Embryonic facial prominence (tissue), 1 donor: ENCODE results near the gene OLFM1.

Experiments
- DNase-seq: peaks from one replicate; pipeline ENCODE4 v3.0.0-alpha.2; 2016; ENCODE audit errors: extremely low spot score

Gene OLFM1

GRCh38 chr9:135088979-135089847 lies 1.7 kb downstream of the OLFM1 start:
- no peak for DNase-seq

GRCh38 chr9:135090081-135090480 lies 2.6 kb downstream of the OLFM1 start:
- no peak for DNase-seq

DNA sequence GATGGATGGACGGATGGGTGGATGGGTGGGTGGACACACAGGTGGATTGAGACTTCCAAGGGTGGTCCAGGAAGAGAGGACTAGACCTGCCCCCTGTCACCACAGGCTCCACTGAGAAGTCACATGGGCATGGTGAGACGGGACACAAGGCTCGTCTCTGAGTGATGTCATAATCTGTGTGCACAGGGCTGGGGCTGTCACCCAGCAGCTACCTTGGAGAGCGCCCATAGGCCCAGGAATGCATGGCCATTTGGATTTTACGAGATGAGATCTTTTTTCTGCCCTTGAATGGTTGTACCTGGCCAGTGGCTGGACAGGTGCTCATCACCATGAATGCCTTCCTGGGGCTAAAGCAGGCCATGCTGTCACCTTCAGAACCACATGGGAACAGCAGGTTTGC lies 3.1 kb downstream of the OLFM1 start:
- no peak for DNase-seq

DNA sequence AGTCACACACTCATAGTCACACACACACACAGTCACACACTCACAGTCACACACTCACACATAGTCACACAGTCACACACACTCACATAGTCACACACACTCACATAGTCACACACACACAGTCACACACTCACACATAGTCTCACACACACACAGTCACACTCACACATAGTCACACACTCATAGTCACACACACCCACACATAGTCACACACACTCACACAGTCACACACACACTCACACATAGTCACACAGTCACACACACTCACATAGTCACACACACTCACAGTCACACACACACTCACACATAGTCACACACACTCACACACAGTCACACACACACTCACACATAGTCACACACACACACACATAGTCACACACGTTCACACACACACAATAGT lies 4.1 kb downstream of the OLFM1 start:
- no peak for DNase-seq

DNA sequence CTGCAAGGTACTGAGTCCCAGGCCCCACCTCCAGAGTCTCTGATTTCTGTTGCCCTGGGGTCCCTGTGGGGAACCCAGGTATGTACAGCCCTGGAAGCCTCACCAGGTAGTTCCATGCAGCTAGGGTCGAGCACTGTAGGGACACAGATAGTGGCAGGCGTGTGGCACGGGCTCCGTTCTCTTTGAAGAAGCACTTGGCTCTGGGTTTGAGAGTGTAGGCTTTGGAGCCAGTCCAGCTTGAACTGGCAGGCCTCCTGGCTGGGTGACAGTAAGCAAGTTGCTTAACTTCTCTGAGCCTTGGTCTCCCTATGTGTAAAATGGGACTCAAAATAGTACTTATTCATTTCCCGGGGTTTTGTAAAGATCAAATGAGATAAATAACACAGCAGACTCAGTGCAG lies 5.6 kb downstream of the OLFM1 start:
- DNase-seq, result no peak

GRCh38 chr9:135093911-135094584 lies 6.6 kb downstream of the OLFM1 start:
- DNase-seq, result no peak

- no peak for DNase-seq
These were observed 8.3 kb downstream of the OLFM1 start for GRCh38 chr9:135095470-135096407.

DNA sequence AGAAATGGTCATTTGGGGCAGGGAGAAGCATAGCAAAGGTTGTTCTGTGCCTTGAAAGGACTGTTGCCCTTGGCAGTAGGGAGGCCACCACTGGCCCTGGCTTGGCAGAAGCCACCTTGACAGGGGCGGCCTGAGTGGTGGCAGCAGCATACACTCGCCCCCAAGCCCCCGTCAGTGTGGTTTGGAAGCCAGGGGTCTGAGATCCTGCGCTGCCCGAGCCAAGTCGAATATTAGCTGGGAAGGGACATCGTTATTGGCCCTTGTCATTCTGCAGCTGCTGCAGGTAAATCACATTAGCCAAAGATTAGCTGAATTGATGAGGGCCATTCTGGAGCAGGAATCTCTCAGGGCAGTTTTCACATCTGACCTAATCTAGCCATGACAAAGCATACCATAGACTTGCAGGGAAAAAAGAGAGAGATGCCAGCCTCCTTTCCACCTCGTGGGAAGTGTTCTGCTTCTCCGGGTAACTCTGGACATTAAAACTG lies 9.0 kb downstream of the OLFM1 start:
- no peak for DNase-seq

- DNase-seq, result no peak
These were observed 11.1 kb downstream of the OLFM1 start for GRCh38 chr9:135098400-135099105.

- DNase-seq, result no peak
These were observed 12.1 kb downstream of the OLFM1 start for GRCh38 chr9:135099574-135099973.

DNA sequence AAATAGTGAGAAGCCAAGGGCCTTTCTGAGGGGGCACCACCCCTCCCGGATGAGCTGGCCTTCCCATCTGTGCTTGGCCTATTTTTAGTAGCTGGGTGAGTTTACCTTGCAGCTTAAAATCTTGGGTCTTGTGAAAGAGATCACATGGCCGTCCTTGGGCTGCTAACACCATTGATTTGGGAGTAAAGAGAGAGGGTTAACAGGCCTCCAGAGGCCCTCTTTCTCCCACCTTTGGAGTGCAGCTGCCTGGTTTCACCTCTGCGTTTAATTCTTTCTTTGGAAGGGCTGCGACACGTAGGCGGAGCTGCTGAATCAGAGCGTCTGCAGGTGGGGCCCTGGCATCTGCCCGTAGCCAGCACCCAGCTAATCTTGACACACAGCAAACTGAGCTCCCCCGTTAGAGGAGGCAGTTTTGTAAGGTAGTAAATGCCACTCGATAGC lies 12.8 kb downstream of the OLFM1 start:
- DNase-seq, result no peak

DNA sequence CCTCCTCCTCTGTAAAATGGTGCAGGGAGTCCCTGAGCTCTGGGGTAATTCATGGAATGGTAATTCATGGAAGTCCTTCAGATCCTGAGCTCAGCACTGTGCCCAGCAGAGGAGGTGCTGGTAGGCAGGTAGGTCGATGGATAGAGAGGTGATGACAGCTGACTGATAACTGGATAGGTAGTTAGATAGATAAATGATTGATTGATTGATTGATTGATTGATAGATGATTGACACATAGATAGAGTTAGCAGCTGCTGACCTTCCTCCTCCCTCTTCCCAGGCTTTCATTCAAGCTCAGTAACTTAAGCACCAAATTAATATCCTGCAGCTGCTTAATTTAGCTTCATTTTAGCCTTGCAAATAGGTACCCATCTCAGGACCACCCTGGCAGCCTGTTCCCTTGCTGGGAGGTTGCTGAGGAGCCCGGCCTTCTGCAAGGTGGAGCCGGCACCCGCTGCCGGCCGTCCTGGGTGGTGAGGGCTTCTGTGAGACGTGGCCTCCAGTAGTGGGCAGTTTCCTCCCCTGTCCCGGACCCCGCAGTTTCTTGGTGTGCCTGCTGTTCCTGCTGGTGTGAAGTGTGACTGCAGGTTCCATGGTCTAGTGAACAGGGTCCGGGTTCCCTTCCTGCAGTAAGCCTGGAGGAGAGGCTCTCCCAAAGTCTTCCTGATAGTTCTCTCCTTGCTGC lies 13.4 kb downstream of the OLFM1 start:
- DNase-seq, result no peak

DNA sequence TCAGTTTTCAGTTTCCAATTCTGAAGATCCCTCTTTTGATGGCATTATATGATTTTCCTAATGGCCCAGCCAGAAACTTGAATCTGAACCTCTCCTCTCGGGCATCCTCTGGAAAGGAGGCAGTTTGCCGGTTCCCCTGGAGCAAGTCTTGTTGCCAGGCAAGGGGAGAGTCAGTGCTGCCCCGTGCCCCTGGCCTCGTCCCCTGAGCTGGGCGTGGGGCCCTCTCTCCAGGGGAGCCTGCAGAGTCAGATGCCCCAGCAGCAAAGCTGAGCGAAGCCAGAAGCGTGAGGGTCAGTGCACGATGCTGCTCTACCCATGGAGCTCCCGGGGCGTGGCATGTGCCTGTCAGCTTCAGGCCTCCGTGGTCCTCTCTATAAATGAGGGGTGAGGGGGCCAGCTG lies 14.0 kb downstream of the OLFM1 start:
- DNase-seq, result no peak

DNA sequence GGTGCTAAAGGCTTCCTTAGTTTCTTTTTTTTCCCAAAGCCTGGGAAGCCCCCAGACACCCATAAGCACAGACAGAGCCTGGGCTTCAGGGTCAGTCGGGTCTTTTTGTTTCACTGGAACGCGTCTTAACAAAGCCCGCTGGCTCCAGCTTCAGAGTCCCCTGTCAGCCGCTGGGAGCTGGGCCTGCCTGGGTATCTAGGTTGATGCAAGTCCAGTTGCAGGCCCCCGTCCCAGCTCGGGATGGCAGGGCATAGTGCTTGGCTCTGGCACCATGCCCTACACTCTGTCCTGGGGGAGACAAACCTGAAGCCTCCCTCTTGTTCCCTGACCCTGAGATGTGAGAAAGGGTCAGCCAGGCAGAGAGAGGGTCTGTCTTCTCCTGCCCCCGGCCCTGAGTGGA lies 14.5 kb downstream of the OLFM1 start:
- no peak for DNase-seq

GRCh38 chr9:135102331-135102730 lies 14.9 kb downstream of the OLFM1 start:
- DNase-seq, result no peak

- no peak for DNase-seq
These were observed 15.6 kb downstream of the OLFM1 start for GRCh38 chr9:135103001-135103446.

GRCh38 chr9:135103931-135104639 lies 16.6 kb downstream of the OLFM1 start:
- no peak for DNase-seq

DNA sequence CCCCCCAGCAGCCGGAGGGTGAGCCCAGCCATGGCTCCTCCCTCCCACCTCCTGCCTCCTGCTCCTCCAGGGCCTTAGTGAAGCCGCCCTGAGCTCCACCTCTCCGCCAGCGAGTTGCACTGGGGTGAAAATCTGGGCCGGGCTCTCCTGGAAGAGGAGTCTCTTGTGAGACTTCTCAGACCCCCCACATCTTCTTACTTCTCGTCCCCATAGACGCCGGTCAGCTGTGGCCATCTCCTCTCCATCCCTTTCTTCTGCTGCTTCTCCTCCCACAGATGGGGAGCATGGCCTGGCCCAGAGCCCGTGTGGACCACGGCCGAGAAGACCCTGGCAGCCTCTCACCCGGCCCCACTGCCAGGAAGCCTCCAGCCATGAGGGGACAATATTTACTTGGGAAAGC lies 17.3 kb downstream of the OLFM1 start:
- DNase-seq, result no peak

DNA sequence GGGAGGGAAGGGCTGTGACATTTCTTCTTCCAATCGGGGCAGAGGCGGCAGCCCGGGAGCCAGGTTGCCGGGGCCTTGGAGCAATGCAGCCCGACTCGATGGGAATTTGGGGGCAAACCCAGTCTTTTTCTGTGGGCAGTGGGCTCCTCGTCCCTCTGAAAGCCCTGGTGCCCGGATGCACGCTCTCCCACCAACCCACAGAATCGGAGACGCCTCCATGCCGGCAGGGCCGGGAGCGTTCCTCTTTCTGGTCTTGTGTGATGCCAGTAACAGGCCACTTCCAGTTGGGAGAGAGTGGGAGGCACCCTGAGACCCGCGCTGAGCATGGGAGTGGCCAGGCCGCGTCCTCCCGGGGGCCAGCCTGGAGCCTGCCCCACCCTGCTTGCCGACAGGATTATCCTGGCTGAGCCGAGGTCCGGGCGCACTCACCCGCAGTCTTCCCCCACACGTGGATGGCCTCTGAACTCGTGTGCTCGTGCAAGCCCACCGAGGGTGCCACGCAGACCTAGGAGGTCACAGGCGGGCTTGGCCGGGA lies 17.8 kb downstream of the OLFM1 start:
- no peak for DNase-seq
